ENCODE results near the gene ACSL4.
"Not testable (repeated sequence)": the region's sequence is repeated elsewhere in the genome, so short reads cannot be mapped to it uniquely, and the experiment has no call there.

Gene ACSL4

GRCh38 chrX:109732807-109733612, at the start of gene ACSL4:
Gene ACSL4, minus strand, starts transcription at chrX:109733257. Its CDS starts 49,894 bp downstream, at chrX:109683363.
- peak; percentile 33 for DNase-seq

GRCh38 chrX:109777749-109778148, 44.7 kb upstream of the ACSL4 start:
- DNase-seq, result peak; percentile 14

- DNase-seq, result peak; percentile 52
Measured at GRCh38 chrX:109776986-109777385, 43.9 kb upstream of the ACSL4 start.

GRCh38 chrX:109776432-109776831, 43.4 kb upstream of the ACSL4 start:
- DNase-seq, result no peak

DNA sequence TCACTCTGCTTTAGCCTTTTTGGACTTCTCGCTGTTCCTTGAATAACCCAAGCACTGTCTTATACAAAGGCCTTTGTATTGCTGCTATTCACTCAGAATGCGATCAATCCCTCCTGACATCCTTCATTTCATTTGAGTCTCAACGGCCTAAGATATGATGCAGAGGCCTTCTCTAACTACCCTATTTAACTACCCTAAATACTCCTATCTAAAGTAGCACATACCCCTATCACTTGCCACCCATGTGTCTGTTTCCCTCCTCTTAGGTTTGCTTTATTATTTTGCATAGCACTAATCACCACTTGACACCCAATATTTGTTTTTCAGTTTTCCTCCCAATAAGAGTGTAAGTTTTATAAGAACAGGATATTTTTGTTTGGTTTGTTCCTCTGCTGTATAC, 42.3 kb upstream of the ACSL4 start:
- DNase-seq, result no peak

DNA sequence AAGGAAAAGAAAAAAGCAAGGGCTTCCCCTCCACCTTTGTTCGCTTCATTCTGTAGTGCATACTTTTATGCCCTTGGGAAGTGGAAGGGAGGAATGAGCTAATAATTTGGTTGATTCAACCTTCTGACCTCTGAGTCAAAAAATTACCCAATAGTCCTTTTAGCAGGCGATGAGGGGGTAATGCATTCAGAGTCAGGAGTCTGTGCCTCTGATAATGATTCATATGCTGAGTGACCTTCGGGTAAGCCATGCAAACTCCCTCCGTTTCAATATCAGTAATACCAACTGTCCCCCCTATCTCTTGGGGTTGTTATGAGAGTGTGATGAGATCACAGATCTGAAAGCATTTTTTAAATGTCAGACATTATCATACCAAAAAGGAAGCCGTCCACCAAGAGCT, 41.6 kb upstream of the ACSL4 start:
- no peak for DNase-seq

DNA sequence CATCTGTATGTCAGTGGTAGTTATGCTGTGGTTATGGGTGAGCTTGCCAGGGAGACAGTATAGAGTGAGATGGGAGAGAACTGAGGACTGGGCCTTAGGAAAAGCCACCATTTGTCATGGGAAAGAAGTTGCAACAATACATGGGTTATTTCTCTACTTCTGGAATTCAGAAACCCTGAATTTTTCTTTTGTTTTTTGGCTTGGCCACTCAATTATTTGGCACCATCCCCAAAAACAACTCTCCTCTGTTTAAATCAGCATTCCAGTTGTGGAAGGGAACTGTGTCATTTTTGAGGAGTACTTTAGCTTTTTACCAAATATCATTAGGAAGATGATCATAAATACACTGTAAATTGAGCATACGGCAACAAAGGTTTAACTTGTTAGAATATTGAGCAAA, 41.1 kb upstream of the ACSL4 start:
- no peak for DNase-seq

- DNase-seq, result no peak
Measured at GRCh38 chrX:109773374-109773773, 40.3 kb upstream of the ACSL4 start.

DNA sequence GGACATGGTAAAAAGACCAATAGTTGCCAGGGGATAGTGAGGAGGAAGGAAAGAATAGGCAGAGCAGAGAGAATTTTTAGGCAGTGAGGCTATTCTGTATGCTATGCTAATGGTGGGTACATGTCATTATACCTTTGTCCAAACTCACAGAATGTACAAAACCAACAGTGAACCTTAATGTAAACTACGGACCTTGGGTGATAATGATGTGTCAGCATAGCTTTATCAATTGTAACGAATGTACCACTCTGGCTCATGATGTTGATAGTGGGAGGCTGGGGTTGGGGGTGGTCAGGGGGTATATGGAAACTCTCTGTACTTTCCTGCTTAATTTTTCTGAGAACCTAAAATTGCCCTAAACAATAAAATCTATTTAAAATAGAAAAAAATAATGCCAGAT, 37.7 kb upstream of the ACSL4 start:
- DNase-seq, result no peak

DNA sequence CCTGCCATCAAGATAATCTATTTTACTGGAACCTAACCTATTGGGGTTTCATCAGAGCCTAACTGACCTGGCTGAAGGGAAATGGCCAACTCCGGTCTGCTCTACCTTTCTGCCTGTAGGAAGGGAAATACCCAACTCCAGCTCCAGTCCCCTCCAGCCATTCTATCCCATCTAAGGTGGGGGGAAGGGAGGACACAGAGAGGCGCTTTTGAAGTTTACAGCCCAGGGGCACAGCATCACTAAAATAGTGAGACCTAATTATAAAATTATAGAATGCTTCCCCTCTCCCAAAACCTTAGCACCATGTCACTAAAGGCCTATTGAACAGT, 27.8 kb upstream of the ACSL4 start:
- no peak for DNase-seq

- DNase-seq, result peak; percentile 90
Measured at GRCh38 chrX:109760209-109760921, 27.3 kb upstream of the ACSL4 start.

DNA sequence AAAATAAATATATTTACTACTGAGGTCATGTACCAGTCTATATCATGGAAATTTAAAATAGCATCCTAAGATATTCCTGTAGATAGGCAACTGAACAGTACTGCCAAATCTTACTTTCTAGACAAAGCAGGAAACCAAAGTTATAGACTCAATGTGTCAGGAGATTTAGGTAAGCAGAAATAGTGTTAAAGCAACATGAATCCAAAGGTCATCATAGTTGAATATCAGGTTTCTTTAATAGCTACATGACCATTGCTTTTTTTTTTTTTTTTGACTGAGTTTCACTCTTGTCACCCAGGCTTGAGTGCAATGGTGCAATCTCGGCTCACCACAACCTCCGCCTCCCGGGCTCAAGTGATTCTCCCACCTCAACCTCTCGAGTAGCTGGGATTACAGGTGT, 20.2 kb upstream of the ACSL4 start:
- no peak for DNase-seq

GRCh38 chrX:109751698-109752097, 18.6 kb upstream of the ACSL4 start:
- no peak for DNase-seq

GRCh38 chrX:109749207-109749606, 16.1 kb upstream of the ACSL4 start:
- no peak for DNase-seq

DNA sequence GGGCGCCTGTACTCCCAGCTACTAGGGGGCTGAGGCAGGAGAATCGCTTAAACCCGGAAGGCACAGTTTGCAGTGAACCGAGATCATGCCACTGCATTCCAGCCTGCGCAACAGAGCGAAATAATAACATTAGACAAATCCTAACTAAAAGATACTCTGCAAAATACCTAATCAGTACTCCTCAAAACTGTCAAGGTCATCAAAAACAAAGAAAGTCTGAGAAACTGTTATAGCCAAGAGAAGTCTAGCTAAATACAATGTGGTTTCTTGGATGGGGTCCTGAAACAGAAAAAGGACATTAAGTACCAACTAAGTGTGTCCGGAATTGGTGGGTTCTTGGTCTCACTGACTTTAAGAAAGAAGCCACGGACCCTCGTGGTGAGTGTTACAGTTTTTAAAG, 14.6 kb upstream of the ACSL4 start:
- no peak for DNase-seq

DNA sequence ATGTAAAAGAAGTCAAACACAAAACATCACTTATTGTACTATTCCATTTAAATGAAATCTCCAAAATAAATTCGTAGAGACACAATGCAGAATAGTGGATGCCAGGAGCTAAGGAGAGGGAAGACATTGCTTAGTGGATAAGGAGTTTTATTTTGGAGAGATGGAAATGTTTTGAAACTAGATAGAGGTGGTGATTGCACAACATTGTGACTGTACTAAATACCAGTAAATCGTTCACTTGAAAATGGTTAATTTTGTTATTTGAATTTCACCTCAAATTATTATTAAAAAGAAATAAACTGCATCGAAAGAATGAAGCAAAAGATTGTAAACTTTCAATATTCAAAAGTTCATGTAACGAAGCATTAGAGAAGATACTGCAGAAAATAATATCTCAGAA, 9.7 kb upstream of the ACSL4 start:
- no peak for DNase-seq

GRCh38 chrX:109740896-109741295, 7.8 kb upstream of the ACSL4 start:
- not testable (repeated sequence) for DNase-seq

DNA sequence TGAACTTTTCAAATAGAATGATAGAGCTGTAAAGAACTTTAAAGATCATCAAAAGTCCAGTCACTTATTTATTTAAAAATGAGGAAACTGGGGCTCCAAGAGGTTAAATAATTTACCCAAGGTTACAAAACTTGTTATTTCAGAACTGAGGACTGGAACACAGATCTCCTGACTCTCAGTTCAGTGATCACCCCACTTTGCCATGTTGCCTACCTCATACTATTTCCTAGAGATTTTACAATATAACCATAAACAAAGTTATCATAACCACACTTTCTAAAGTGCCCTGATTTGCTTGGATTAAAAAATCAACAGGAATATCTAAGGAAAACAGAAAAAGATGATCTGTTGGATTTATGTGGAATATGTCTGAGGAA, 7.4 kb upstream of the ACSL4 start:
- no peak for DNase-seq

- DNase-seq, result no peak
Measured at GRCh38 chrX:109739625-109740432, 6.8 kb upstream of the ACSL4 start.

DNA sequence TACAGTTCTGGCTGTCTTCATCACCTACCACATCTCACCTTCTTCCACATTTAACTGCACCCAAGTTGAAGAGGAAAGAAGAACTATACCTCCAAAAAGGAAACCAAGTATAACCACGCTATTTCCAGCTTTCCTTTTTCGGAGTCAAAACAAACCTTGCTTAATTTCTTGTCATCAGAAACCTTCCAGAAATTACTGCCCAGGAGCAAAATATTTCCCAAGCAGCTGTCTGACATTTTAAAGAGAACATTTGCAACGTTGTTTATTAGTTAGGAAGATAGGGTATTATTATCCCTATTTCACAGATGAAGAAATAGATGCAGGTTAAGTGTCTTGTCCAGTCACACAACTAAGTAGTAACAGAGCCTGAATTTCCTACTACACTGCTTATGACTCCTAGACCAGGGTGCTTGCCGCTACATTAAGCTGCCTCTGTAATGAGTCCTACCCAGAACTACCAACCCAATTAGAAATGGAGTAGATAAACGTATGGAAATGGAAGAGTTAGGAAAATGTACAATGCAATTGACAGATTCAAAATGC, 2.2 kb upstream of the ACSL4 start:
- no peak for DNase-seq

- no peak for DNase-seq
Measured at GRCh38 chrX:109733613-109734083, 591 bp upstream of the ACSL4 start.

GRCh38 chrX:109732017-109732801, 848 bp downstream of the ACSL4 start:
- DNase-seq, result no peak

GRCh38 chrX:109728173-109728535, 4.9 kb downstream of the ACSL4 start:
- no peak for DNase-seq
